H1 (cell line): ENCODE measurements around the gene PTP4A1. TPM values are rescaled to one million over a fixed set of nuclear protein-coding genes. Genes with fewer than 3 reads are reported as not detected.

Source experiments
- POLR2A ChIP-seq, 2 experiments: IDR thresholded peaks; 1 replicate in 1 of 2; 2 replicates in 1 of 2; pipeline ENCODE4 v1.6.1; 2011; ENCODE audit warnings: low read depth in 2 of 2, low read length in 2 of 2, mild to moderate bottlenecking in 2 of 2; ENCODE audit errors: control extremely low read depth in 1 of 2
- polyA plus RNA-seq, 7 experiments: library from polyadenylated mRNA; depleted of rRNA in 3 of 7; stranded (reverse) in 5 of 7; unstranded in 2 of 7; fragments of >200 nt in 5 of 7; fragments of 200-250 nt in 2 of 7; gene quantifications; 1 replicate in 5 of 7; 2 replicates in 1 of 7; 4 replicates in 1 of 7; pipeline versions ENCODE4 v1.2.1 to v1.2.3, GENCODE V29; 2011 to 2013; ENCODE audit warnings: missing spikeins in 2 of 7, mixed read lengths in 2 of 7
- total RNA-seq: library from RNA; stranded (reverse); fragmentation: NEBNext Ultra II Directional; extraction: Animal tissue kit (Norgen Biotek cat#: 25700); gene quantifications from 2 replicates; pipeline ENCODE4 v1.2.1, GENCODE V29; 2021
- TF ChIP-seq, protein P1 (sequence below): IDR thresholded peaks from 2 replicates; pipeline ENCODE4 v1.6.1; 2012; ENCODE audit warnings: low read length, inconsistent platforms

The PTP4A1 gene
- total and polyA plus RNA-seq, 2 of the 8 experiments (the other 6 are each of a cell fraction or from before 2014, with no cell fraction given): 21.1 to 76.3 TPM

DNA sequence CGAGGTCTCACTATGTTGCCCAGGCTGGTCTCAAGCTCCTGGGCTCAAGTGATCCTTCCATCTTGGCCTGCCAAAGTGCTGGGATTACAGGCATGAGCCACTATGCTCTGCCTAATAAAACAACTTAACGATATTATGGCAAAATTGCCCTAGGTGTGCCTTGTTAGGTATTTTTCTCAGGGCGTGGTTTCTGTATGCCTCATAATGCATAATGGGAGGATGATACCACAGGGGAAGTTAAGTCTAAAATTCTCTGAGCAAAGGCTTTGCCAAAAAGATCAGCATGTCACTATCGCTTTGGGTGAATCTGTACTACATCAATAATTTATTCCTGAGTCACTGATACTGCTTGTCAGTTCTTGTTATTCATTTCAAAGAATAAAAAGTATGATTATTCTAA lies 15.9 kb upstream of the PTP4A1 start (continued):
- TF ChIP-seq, protein P1, sequence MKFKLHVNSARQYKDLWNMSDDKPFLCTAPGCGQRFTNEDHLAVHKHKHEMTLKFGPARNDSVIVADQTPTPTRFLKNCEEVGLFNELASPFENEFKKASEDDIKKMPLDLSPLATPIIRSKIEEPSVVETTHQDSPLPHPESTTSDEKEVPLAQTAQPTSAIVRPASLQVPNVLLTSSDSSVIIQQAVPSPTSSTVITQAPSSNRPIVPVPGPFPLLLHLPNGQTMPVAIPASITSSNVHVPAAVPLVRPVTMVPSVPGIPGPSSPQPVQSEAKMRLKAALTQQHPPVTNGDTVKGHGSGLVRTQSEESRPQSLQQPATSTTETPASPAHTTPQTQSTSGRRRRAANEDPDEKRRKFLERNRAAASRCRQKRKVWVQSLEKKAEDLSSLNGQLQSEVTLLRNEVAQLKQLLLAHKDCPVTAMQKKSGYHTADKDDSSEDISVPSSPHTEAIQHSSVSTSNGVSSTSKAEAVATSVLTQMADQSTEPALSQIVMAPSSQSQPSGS: no peak
- no peak for TF ChIP-seq POLR2A (IDR thresholded peaks at IDR 0.05; ENCODE audit: control extremely low read depth in 1 of 2, low read depth in 2 of 2, low read length in 2 of 2)
- TF ChIP-seq, all 59 proteins: peak for 0
